GM19035 (cell line): Measurements from ENCODE around the gene LGALS7B.
"Not testable (repeated sequence)": the region's sequence is repeated elsewhere in the genome, so short reads cannot be mapped to it uniquely, and the experiment has no call there.

Source experiments
- ATAC-seq: cut with Tn5 transposase; IDR thresholded peaks from one replicate; pipeline ENCODE4 v1.9.1; 2021; ENCODE audit not compliant: unreplicated experiment

LGALS7B gene

GRCh38 chr19:38769635-38770211, 19.3 kb upstream of the LGALS7B start:
- peak; percentile 61 for ATAC-seq

GRCh38 chr19:38770228-38770948, 18.6 kb upstream of the LGALS7B start:
- peak; percentile 9 for ATAC-seq

GRCh38 chr19:38770949-38771275, 18.1 kb upstream of the LGALS7B start:
- peak; percentile 44 for ATAC-seq

- not testable (repeated sequence) for ATAC-seq
These were observed 17.4 kb upstream of the LGALS7B start for GRCh38 chr19:38771569-38771968.

- no peak for ATAC-seq
These were observed 15.4 kb upstream of the LGALS7B start, which contains the start of gene LGALS7 for GRCh38 chr19:38773469-38774177. Gene LGALS7, minus strand, starts transcription at chr19:38773517. Its CDS starts 25 bp downstream, at chr19:38773492.

- no peak for ATAC-seq
These were observed 14.6 kb upstream of the LGALS7B start for GRCh38 chr19:38774181-38774950.

GRCh38 chr19:38778733-38779132, 10.3 kb upstream of the LGALS7B start:
- ATAC-seq = no peak

- ATAC-seq = no peak
These were observed 8.6 kb upstream of the LGALS7B start for GRCh38 chr19:38780443-38780842.

GRCh38 chr19:38781058-38781457, 7.9 kb upstream of the LGALS7B start:
- ATAC-seq = no peak

GRCh38 chr19:38782212-38782611, 6.8 kb upstream of the LGALS7B start:
- ATAC-seq = not testable (repeated sequence)

GRCh38 chr19:38784224-38784623, 4.8 kb upstream of the LGALS7B start:
- ATAC-seq = no peak

GRCh38 chr19:38785187-38785699, 3.8 kb upstream of the LGALS7B start:
- no peak for ATAC-seq

GRCh38 chr19:38786061-38786460, 2.9 kb upstream of the LGALS7B start:
- ATAC-seq = not testable (repeated sequence)

GRCh38 chr19:38786572-38787265, 2.3 kb upstream of the LGALS7B start:
- no peak for ATAC-seq

- not testable (repeated sequence) for ATAC-seq
These were observed 1.8 kb downstream of the LGALS7B start for GRCh38 chr19:38790507-38791403.

- ATAC-seq = not testable (repeated sequence)
These were observed 2.6 kb downstream of the LGALS7B start for GRCh38 chr19:38791451-38792064.

- no peak for ATAC-seq
These were observed 3.5 kb downstream of the LGALS7B start for GRCh38 chr19:38792250-38793111.

GRCh38 chr19:38793177-38793576, 4.2 kb downstream of the LGALS7B start:
- ATAC-seq = no peak
